Astrocyte of the spinal cord (primary cell): ENCODE data around the gene SHE.

Experiments used
- DNase-seq: peaks from one replicate; pipeline ENCODE4 v3.0.0; 2011; ENCODE audit warnings: low read depth, low spot score
- H3K4me3 ChIP-seq: 2 replicates; pipeline ENCODE4 v1.5.1; 2011; ENCODE audit warnings: low read depth, mild to moderate bottlenecking, low read length, moderate library complexity
- CTCF ChIP-seq: IDR thresholded peaks from 2 replicates; pipeline ENCODE4 v1.5.1; 2012; ENCODE audit warnings: low read depth, mild to moderate bottlenecking, low read length, inconsistent platforms
- in situ Hi-C: cut with HindIII; loops from 2 replicates; pipeline ENCODE4 v1.10.0; 2017; ENCODE audit warnings: low sequenced_read_pairs

SHE gene

GRCh38 chr1:154453161-154453560 lies 49.1 kb downstream of the SHE start:
- no peak overlapping the region for H3K4me3 ChIP-seq
- no peak for DNase-seq
- in situ Hi-C loops, result no loop called here
- TF ChIP-seq CTCF, result no peak

GRCh38 chr1:154448331-154448811 lies 53.8 kb downstream of the SHE start:
- H3K4me3 ChIP-seq, result no peak overlapping the region
- TF ChIP-seq CTCF, result no peak
- no peak for DNase-seq
- in situ Hi-C loops, result no loop called here

- in situ Hi-C loops, result no loop called here
These were observed 55.4 kb downstream of the SHE start for GRCh38 chr1:154446789-154447188.

GRCh38 chr1:154446292-154446691 lies 55.9 kb downstream of the SHE start:
- H3K4me3 ChIP-seq, result no peak overlapping the region
- in situ Hi-C loops, result no loop called here
- TF ChIP-seq CTCF, result no peak
- peak; percentile 84 for DNase-seq

More at GRCh38 chr1:154446789-154447188, 55.4 kb downstream of the SHE start:
- no peak for DNase-seq
- H3K4me3 ChIP-seq, result no peak overlapping the region
- no peak for TF ChIP-seq CTCF

GRCh38 chr1:154445040-154445472 lies 57.2 kb downstream of the SHE start:
- in situ Hi-C loops, result no loop called here
- peak; percentile 81 for DNase-seq
- no peak overlapping the region for H3K4me3 ChIP-seq
- TF ChIP-seq CTCF, result no peak

GRCh38 chr1:154443274-154444013 lies 58.8 kb downstream of the SHE start:
- TF ChIP-seq CTCF, result no peak
- in situ Hi-C loops, result no loop called here
- no peak for DNase-seq
- H3K4me3 ChIP-seq, result no peak overlapping the region
